Measurements from ENCODE around the gene ACVR1. TPM values are rescaled to one million over a fixed set of nuclear protein-coding genes. Genes with fewer than 3 reads are reported as not detected.

The ACVR1 gene
- total and polyA plus RNA-seq, 2 donors (not counting 3 experiments of a cell fraction or from before 2014, with no cell fraction given): 24.8 to 33.6 TPM

GRCh38 chr2:157900203-157900602 lies 24.1 kb upstream of the ACVR1 start:
- CTCF ChIA-PET: no interaction called here

More at GRCh38 chr2:157900203-157900602, 24.1 kb upstream of the ACVR1 start:
- POLR2A ChIA-PET: no interaction called here
- TF ChIP-seq, protein P1, sequence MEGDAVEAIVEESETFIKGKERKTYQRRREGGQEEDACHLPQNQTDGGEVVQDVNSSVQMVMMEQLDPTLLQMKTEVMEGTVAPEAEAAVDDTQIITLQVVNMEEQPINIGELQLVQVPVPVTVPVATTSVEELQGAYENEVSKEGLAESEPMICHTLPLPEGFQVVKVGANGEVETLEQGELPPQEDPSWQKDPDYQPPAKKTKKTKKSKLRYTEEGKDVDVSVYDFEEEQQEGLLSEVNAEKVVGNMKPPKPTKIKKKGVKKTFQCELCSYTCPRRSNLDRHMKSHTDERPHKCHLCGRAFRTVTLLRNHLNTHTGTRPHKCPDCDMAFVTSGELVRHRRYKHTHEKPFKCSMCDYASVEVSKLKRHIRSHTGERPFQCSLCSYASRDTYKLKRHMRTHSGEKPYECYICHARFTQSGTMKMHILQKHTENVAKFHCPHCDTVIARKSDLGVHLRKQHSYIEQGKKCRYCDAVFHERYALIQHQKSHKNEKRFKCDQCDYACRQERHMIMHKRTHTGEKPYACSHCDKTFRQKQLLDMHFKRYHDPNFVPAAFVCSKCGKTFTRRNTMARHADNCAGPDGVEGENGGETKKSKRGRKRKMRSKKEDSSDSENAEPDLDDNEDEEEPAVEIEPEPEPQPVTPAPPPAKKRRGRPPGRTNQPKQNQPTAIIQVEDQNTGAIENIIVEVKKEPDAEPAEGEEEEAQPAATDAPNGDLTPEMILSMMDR (IDR thresholded peaks at IDR 0.05; ENCODE audit: extremely low read depth in 1 of 2, insufficient read depth in 1 of 2, low read depth in 1 of 2, low read length in 2 of 2): no peak
- TF ChIP-seq POLR2A (IDR thresholded peaks at IDR 0.05; ENCODE audit: low read depth, low read length): no peak
- no peak for TF ChIP-seq EZH2 (IDR thresholded peaks at IDR 0.05; ENCODE audit: borderline replicate concordance, low read depth, low read length, severe bottlenecking)
- TF ChIP-seq FOS (IDR thresholded peaks at IDR 0.05; ENCODE audit: borderline replicate concordance, insufficient read depth, low read length): no peak
- TF ChIP-seq POLR2AphosphoS5 (IDR thresholded peaks at IDR 0.05; ENCODE audit: insufficient read depth, low read depth, low read length): no peak
- TF ChIP-seq GATA2 (IDR thresholded peaks at IDR 0.05; ENCODE audit: insufficient read depth, insufficient read length, low read depth, low read length): no peak
- no peak for TF ChIP-seq MAX (IDR thresholded peaks at IDR 0.05; ENCODE audit: insufficient read depth, insufficient read length)
- no peak for TF ChIP-seq JUN (IDR thresholded peaks at IDR 0.05; ENCODE audit: borderline replicate concordance, insufficient read depth, insufficient read length, low read depth)
- TF ChIP-seq MYC (IDR thresholded peaks at IDR 0.05; ENCODE audit: low read depth, low read length): no peak
- Histone ChIP-seq H2AFZ (ENCODE audit: low read depth, low read length) (no peak overlapping the region), H3K27me3 (ENCODE audit: control insufficient read depth in 2 of 2, insufficient read depth in 2 of 2, low read length in 2 of 2) (no peaks in the 10 kb centered on the region), H3K79me2 (ENCODE audit: control insufficient read depth, insufficient read depth, low read length) (no peaks in the 10 kb centered on the region), H4K20me1 (replicated peaks; ENCODE audit: control insufficient read depth, extremely low read depth, insufficient read depth, low read length) (no peaks in the 10 kb centered on the region), H3K9me1 (replicated peaks; ENCODE audit: control insufficient read depth, extremely low read depth, insufficient read depth, low read length) (no peaks in the 10 kb centered on the region), H3K9ac (replicated peaks; ENCODE audit: extremely low read depth, insufficient read depth, low read length) (no peak overlapping the region), H3K4me1 (ENCODE audit: control insufficient read depth, extremely low read depth, insufficient read depth, low read length) (no peaks in the 10 kb centered on the region), H3K4me3 (replicated peaks in 1 of 3; ENCODE audit: insufficient read depth in 1 of 3, low read depth in 1 of 3, low read length in 3 of 3) (no peak overlapping the region), H3K9me3 (replicated peaks; ENCODE audit: control insufficient read depth, insufficient read depth, low read length) (no peaks in the 10 kb centered on the region), H3K27ac (ENCODE audit: insufficient read depth, low read depth, low read length) (no peak overlapping the region), H3K4me2 (ENCODE audit: insufficient read depth, low read length) (no peak overlapping the region), H3K36me3 (ENCODE audit: control insufficient read depth in 2 of 2, extremely low read depth in 1 of 2, insufficient read depth in 2 of 2, low read length in 2 of 2) (no peaks in the 10 kb centered on the region)
- DNase-seq (ENCODE audit: low read depth, low spot score): no peak
- dilution Hi-C loops (cut with MboI; ENCODE audit: extremely low pct_ligation_motif_present, low sequenced_read_pairs): no loop called here
- intact Hi-C loops (cut with micrococcal nuclease): no loop called here
- BruUV-seq (replicated peaks): no TSS peak
- FAIRE-seq: no peak

Measured in endothelial cell of umbilical vein (primary cell).